Measurements from ENCODE around the gene ZNF248. TPM values are rescaled to one million over a fixed set of nuclear protein-coding genes. Genes with fewer than 3 reads are reported as not detected.
A peak's percentile ranks its signal among the peaks of the same experiment; 100 is the strongest.

The ZNF248 gene
- total RNA-seq, 6 experiments from 2014 or later: 3.3 to 5.5 (median 4.1) TPM

- intact Hi-C loops (cut with DNase I): no loop called here
- DNase-seq (peak in 1 of 3 donors; percentile 49), ATAC-seq (peak; percentile 75 to 97 (median 86))
- Histone ChIP-seq H3K4me3 (no peak overlapping the region), H3K36me3 (no peaks in the 10 kb centered on the region), H3K27me3 (no peaks in the 10 kb centered on the region), H3K27ac (peak overlapping the region in 1 of 3 donors; percentile 19), H3K4me1 (peaks cover 0 to 6% (median 0%) of the 10 kb centered on the region in 4 donors), H3K9me3 (peaks cover 0 to 4% (median 0%) of the 10 kb centered on the region in 4 donors)
- TF ChIP-seq POLR2A (IDR thresholded peaks at IDR 0.05) (no peak), CTCF (IDR thresholded peaks at IDR 0.05) (no peak)
Observed at GRCh38 chr10:37762287-37762686, 95.1 kb downstream of the ZNF248 start.

- ATAC-seq: no peak
- peaks cover 0 to 4% (median 0%) of the 10 kb centered on the region in 4 donors for H3K9me3 ChIP-seq
- intact Hi-C loops (cut with DNase I): no loop called here
- DNase-seq: no peak
- TF ChIP-seq CTCF (IDR thresholded peaks at IDR 0.05): no peak
- no peak for TF ChIP-seq POLR2A (IDR thresholded peaks at IDR 0.05)
- H3K36me3 ChIP-seq: no peaks in the 10 kb centered on the region
- H3K4me3 ChIP-seq: no peak overlapping the region
- WGBS (ENCODE audit: insufficient coverage, low coverage, low lambda C conversion rate, missing lambda C conversion rate): 42% methylated on average over 1 of the region's 1 CpG
- no peaks in the 10 kb centered on the region for H3K27me3 ChIP-seq
- H3K27ac ChIP-seq: no peak overlapping the region
- peaks cover 0 to 6% (median 0%) of the 10 kb centered on the region in 4 donors for H3K4me1 ChIP-seq
Observed at GRCh38 chr10:37760817-37761216, 96.6 kb downstream of the ZNF248 start.

- no peaks in the 10 kb centered on the region for H3K36me3 ChIP-seq
- H3K4me1 ChIP-seq: peaks cover 0 to 6% (median 0%) of the 10 kb centered on the region in 4 donors
- no peak overlapping the region for H3K4me3 ChIP-seq
- TF ChIP-seq CTCF (IDR thresholded peaks at IDR 0.05) (no peak), POLR2A (IDR thresholded peaks at IDR 0.05) (no peak)
- no peaks in the 10 kb centered on the region for H3K9me3 ChIP-seq
- H3K27me3 ChIP-seq: no peaks in the 10 kb centered on the region
- no peak for DNase-seq
- intact Hi-C loops (cut with DNase I): no loop called here
- H3K27ac ChIP-seq: no peak overlapping the region
- no peak for ATAC-seq
Observed at GRCh38 chr10:37758074-37758473, 99.3 kb downstream of the ZNF248 start.

GRCh38 chr10:37754538-37755323 is 102.7 kb downstream of the ZNF248 start:
- intact Hi-C loops (cut with DNase I): no loop called here
- DNase-seq (no peak), ATAC-seq (peak; percentile 85 to 95 (median 90))
- Histone ChIP-seq H3K36me3 (no peaks in the 10 kb centered on the region), H3K9me3 (no peaks in the 10 kb centered on the region), H3K4me3 (no peak overlapping the region), H3K27ac (no peak overlapping the region), H3K4me1 (no peaks in the 10 kb centered on the region), H3K27me3 (no peaks in the 10 kb centered on the region)
- WGBS (ENCODE audit: insufficient coverage, low coverage, low lambda C conversion rate, missing lambda C conversion rate): 8% methylated on average over 2 of the region's 2 CpGs
- TF ChIP-seq CTCF (IDR thresholded peaks at IDR 0.05) (peak; percentile 60 to 70 (median 62)), POLR2A (IDR thresholded peaks at IDR 0.05) (no peak)
